Measurements from ENCODE around the gene TMEM94. TPM values are rescaled to one million over a fixed set of nuclear protein-coding genes. Genes with fewer than 3 reads are reported as not detected.

TMEM94 gene
- total and polyA plus RNA-seq, 2 of the 13 experiments (the other 11 are each of a cell fraction or from before 2014, with no cell fraction given) = 32.6 to 134 TPM

GRCh38 chr17:75511610-75512575 is 55.5 kb downstream of the TMEM94 start (continued):
- TF ChIP-seq, protein P1, sequence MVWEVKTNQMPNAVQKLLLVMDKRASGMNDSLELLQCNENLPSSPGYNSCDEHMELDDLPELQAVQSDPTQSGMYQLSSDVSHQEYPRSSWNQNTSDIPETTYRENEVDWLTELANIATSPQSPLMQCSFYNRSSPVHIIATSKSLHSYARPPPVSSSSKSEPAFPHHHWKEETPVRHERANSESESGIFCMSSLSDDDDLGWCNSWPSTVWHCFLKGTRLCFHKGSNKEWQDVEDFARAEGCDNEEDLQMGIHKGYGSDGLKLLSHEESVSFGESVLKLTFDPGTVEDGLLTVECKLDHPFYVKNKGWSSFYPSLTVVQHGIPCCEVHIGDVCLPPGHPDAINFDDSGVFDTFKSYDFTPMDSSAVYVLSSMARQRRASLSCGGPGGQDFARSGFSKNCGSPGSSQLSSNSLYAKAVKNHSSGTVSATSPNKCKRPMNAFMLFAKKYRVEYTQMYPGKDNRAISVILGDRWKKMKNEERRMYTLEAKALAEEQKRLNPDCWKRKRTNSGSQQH (CRISPR knock-in tag; IDR thresholded peaks at IDR 0.05; ENCODE audit: low read depth) = peak; percentile 77; the same call in 1 of the 2 replicates
- TF ChIP-seq ZNF607 (CRISPR knock-in tag; IDR thresholded peaks at IDR 0.05; ENCODE audit: borderline replicate concordance) = peak; percentile 39; the same call in 1 of the 2 replicates
- no peak for TF ChIP-seq CBX2 (IDR thresholded peaks at IDR 0.05; ENCODE audit: low read depth, low read length)
- no peak for TF ChIP-seq CBX2 (CRISPR knock-in tag; IDR thresholded peaks at IDR 0.05; ENCODE audit: low read depth)
- no peak for TF ChIP-seq EZH2 (conservative IDR thresholded peaks at IDR 0.05; ENCODE audit: low read depth, low read length)
- no peak for TF ChIP-seq DNMT1 (CRISPR knock-in tag; IDR thresholded peaks at IDR 0.05)
- peak; percentile 96 for TF ChIP-seq PHF5A (CRISPR knock-in tag; IDR thresholded peaks at IDR 0.05; ENCODE audit: low read depth, unreplicated experiment)
- TF ChIP-seq HOXA5 (CRISPR knock-in tag; IDR thresholded peaks at IDR 0.05) = peak; percentile 81; the same call in 1 of the 2 replicates
- TF ChIP-seq ZBTB7A (CRISPR knock-in tag; IDR thresholded peaks at IDR 0.05) = peak; percentile 91; the same call in 1 of the 2 replicates
- peak; percentile 88 for TF ChIP-seq ZNF781 (CRISPR knock-in tag; IDR thresholded peaks at IDR 0.05; ENCODE audit: borderline replicate concordance, not compliant biosample characterization)
- peak; percentile 99 for TF ChIP-seq FOXC1 (CRISPR knock-in tag; IDR thresholded peaks at IDR 0.05; ENCODE audit: borderline replicate concordance)
- TF ChIP-seq HOXA3 (CRISPR knock-in tag; IDR thresholded peaks at IDR 0.05) = peak; percentile 94
- peak; percentile 92 for TF ChIP-seq ZNF747 (CRISPR knock-in tag; IDR thresholded peaks at IDR 0.05; ENCODE audit: borderline replicate concordance)
- no peak for TF ChIP-seq WIZ (CRISPR knock-in tag; IDR thresholded peaks at IDR 0.05)
- TF ChIP-seq BRD4 (CRISPR knock-in tag; IDR thresholded peaks at IDR 0.05) = peak; percentile 62; the same call in 1 of the 2 replicates
- peak; percentile 82 for TF ChIP-seq POGZ (CRISPR knock-in tag; IDR thresholded peaks at IDR 0.05)
- TF ChIP-seq, protein P2, sequence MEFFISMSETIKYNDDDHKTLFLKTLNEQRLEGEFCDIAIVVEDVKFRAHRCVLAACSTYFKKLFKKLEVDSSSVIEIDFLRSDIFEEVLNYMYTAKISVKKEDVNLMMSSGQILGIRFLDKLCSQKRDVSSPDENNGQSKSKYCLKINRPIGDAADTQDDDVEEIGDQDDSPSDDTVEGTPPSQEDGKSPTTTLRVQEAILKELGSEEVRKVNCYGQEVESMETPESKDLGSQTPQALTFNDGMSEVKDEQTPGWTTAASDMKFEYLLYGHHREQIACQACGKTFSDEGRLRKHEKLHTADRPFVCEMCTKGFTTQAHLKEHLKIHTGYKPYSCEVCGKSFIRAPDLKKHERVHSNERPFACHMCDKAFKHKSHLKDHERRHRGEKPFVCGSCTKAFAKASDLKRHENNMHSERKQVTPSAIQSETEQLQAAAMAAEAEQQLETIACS (CRISPR knock-in tag; IDR thresholded peaks at IDR 0.05) = 0 out of 2 replicates have a peak, but pooled peaks have one; percentile 20
- no peak for TF ChIP-seq ZNF562 (CRISPR knock-in tag; IDR thresholded peaks at IDR 0.05; ENCODE audit: borderline replicate concordance)
- TF ChIP-seq ZNF260 (CRISPR knock-in tag; IDR thresholded peaks at IDR 0.05; ENCODE audit: borderline replicate concordance, low read depth) = no peak
- TF ChIP-seq NFE2 (CRISPR knock-in tag; IDR thresholded peaks at IDR 0.05) = no peak
- peak; percentile 83; the same call in 1 of the 2 replicates for TF ChIP-seq SSRP1 (CRISPR knock-in tag; IDR thresholded peaks at IDR 0.05)
- no peak for TF ChIP-seq ZNF343 (CRISPR knock-in tag; IDR thresholded peaks at IDR 0.05)
- peak; percentile 63 for TF ChIP-seq DRAP1 (CRISPR knock-in tag; IDR thresholded peaks at IDR 0.05)
- no peak for TF ChIP-seq ARID2 (CRISPR knock-in tag; IDR thresholded peaks at IDR 0.05; ENCODE audit: borderline replicate concordance)
- TF ChIP-seq, protein P3, sequence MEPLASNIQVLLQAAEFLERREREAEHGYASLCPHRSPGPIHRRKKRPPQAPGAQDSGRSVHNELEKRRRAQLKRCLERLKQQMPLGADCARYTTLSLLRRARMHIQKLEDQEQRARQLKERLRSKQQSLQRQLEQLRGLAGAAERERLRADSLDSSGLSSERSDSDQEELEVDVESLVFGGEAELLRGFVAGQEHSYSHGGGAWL (CRISPR knock-in tag; IDR thresholded peaks at IDR 0.05) = peak; percentile 63; the same call in 1 of the 2 replicates
- TF ChIP-seq KDM4B (CRISPR knock-in tag; IDR thresholded peaks at IDR 0.05) = peak; percentile 70; the same call in 1 of the 2 replicates
- no peak; the same call in 1 of the 2 replicates for TF ChIP-seq ZNF891 (CRISPR knock-in tag; IDR thresholded peaks at IDR 0.05)
- TF ChIP-seq ZNF567 (CRISPR knock-in tag; IDR thresholded peaks at IDR 0.05; ENCODE audit: borderline replicate concordance) = peak; percentile 69; the same call in 1 of the 2 replicates

All from HepG2 (cell line).